Large intestine (tissue), 3 donors: ENCODE measurements around the gene PPCDC. TPM values are rescaled to one million over a fixed set of nuclear protein-coding genes. Genes with fewer than 3 reads are reported as not detected.

Experiments used
- DNase-seq, 2 donors: peaks; one replicate each; pipeline versions ENCODE4 v3.0.0 to v3.0.0-alpha.2; 2013
- H3K27ac ChIP-seq: one replicate; pipeline ENCODE4 v1.5.1; 2013; ENCODE audit warnings: low read length
- H3K27me3 ChIP-seq: 2 replicates; pipeline ENCODE4 v1.6.1; 2013; ENCODE audit warnings: low read length; ENCODE audit not compliant: control insufficient read depth, insufficient read depth
- H3K36me3 ChIP-seq: 2 replicates; pipeline ENCODE4 v1.6.1; 2013; ENCODE audit warnings: low read length; ENCODE audit not compliant: control insufficient read depth, insufficient read depth
- H3K4me1 ChIP-seq: one replicate; pipeline ENCODE4 v1.6.1; 2013; ENCODE audit warnings: low read length; ENCODE audit not compliant: control insufficient read depth, insufficient read depth
- H3K4me3 ChIP-seq: one replicate; pipeline ENCODE4 v1.5.1; 2013; ENCODE audit warnings: low read length
- H3K9me3 ChIP-seq: one replicate; pipeline ENCODE4 v1.6.1; 2013; ENCODE audit warnings: mild to moderate bottlenecking, low read depth, low read length, moderate library complexity; ENCODE audit not compliant: control insufficient read depth
- WGBS: methylation state at CpG from one replicate; pipeline ENCODE4 v1.1.5; 2013; ENCODE audit warnings: low lambda C conversion rate; ENCODE audit not compliant: insufficient coverage; 5-methylcytosine and 5-hydroxymethylcytosine counted together
- polyA plus RNA-seq: library from polyadenylated mRNA; unstranded; fragments of 120-200 nt; gene quantifications from one replicate; pipeline ENCODE4 v1.2.1, GENCODE V29; 2013

Gene PPCDC
- polyA plus RNA-seq, 1 donor: 10.5 TPM

GRCh38 chr15:74992619-74993018, 30.8 kb upstream of the PPCDC start:
- Histone ChIP-seq H3K4me3 (no peak overlapping the region), H3K36me3 (no peaks in the 10 kb centered on the region), H3K27ac (no peak overlapping the region), H3K9me3 (no peaks in the 10 kb centered on the region), H3K4me1 (peaks cover 3% of the 10 kb centered on the region), H3K27me3 (peaks cover 4% of the 10 kb centered on the region)
- WGBS: no CpG with 5 or more reads among the region's 1 CpG
- no peak for DNase-seq

DNA sequence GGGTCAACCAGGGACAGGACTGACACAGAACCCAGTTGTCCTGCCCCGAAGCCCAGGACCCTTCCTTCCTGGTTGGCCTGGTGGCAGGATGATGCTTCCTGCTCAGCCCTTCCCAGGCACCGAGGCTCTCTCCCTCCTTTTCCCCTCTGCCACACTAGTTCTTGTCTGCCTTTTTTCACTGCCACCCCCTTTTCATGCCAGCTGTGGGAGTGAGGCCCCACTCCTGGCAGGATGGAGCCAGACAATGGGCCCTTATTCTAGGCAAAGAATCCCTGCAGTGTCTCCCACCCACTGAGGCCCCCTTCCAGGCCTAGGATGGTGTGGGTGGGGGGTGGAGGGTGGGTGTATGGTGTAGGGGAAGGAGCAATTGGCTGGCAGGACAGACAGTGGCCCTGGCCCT, 29.2 kb upstream of the PPCDC start:
- Histone ChIP-seq H3K9me3 (no peaks in the 10 kb centered on the region), H3K4me3 (no peak overlapping the region), H3K27me3 (peaks cover 4% of the 10 kb centered on the region), H3K27ac (no peak overlapping the region), H3K4me1 (peaks cover 5% of the 10 kb centered on the region), H3K36me3 (no peaks in the 10 kb centered on the region)
- DNase-seq: no peak
- no CpG with 5 or more reads among the region's 2 CpGs for WGBS

DNA sequence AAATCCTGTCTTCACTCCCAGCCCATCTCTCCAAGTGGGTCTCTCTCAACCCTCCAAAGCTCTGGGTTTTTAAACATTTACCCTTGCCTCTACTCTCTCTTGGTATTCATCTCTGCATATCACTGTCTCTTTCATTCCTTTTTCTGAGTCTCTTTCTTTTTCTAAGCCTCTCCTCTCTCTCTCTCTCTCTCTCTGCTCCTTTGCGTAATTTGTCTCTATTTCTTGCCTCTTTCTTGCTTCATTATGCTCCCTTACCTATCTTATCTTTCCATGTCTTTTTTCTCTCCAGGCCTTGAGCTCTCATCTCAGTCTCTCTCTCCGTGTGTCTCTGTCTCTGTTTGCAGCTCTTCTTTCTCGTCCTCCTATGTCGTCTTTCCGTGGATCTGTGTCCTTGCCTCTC, 28.7 kb upstream of the PPCDC start:
- H3K9me3 ChIP-seq: no peaks in the 10 kb centered on the region

DNA sequence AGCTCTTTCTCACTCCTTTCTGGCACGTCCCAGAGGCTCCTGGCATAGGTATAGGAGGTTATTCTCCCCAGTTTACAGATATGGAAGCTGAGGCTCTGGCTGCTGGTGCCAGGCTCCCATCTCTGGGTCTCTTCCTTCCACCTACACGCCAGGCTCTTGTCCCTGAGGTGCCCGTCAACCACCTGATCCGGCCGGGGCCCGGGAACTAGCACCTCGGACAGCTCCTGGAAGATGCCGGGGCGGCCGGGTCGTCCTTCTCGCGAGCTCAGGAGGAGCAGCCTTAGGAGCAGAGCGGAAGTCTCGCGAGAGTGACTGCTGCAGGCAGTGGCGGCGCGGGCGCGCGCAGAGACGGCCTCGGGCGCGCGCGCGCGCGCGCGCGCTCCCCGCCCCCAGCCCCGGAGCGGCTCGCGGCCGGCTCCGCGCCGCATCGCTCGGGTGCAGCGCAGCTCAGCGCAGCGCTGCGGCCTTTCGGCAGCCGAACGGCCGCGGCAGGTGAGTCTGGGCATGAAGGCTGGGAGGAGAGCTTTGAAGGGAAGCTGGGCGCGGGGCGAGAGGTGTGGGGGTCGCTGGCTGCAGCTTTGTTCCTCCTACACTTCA, 28.1 kb upstream of the PPCDC start, which contains the start of gene SCAMP5:
Gene SCAMP5 (plus strand): TSS at position 382 of the 597 bp plus-strand sequence. CDS start 16,277 bp downstream, outside the sequence.
- H3K27ac ChIP-seq: peak within 1 kb of the TSS; percentile 53
- peak within 1 kb of the TSS; percentile 61 for H3K4me3 ChIP-seq
- DNase-seq: peak; percentile 95
- peaks cover 4% of the 10 kb centered on the region for H3K27me3 ChIP-seq
- H3K36me3 ChIP-seq: no peaks in the 10 kb centered on the region
- no CpG with 5 or more reads among the region's 58 CpGs for WGBS
- no peaks in the 10 kb centered on the region for H3K9me3 ChIP-seq
- H3K4me1 ChIP-seq: peaks cover 6% of the 10 kb centered on the region

More for the DNA sequence above, 28.7 kb upstream of the PPCDC start:
- H3K27ac ChIP-seq: no peak overlapping the region
- no peak for DNase-seq
- H3K4me3 ChIP-seq: no peak overlapping the region
- H3K27me3 ChIP-seq: peaks cover 4% of the 10 kb centered on the region
- no peaks in the 10 kb centered on the region for H3K36me3 ChIP-seq
- WGBS: 65% methylated on average over 4 of the region's 5 CpGs
- H3K4me1 ChIP-seq: peaks cover 6% of the 10 kb centered on the region

- no peaks in the 10 kb centered on the region for H3K9me3 ChIP-seq
- WGBS: no CpG with 5 or more reads among the region's 42 CpGs
- no peaks in the 10 kb centered on the region for H3K36me3 ChIP-seq
- peak; percentile 25 to 53 for DNase-seq
- peaks cover 6% of the 10 kb centered on the region for H3K4me1 ChIP-seq
- peak overlapping the region; percentile 61 for H3K4me3 ChIP-seq
- peaks cover 4% of the 10 kb centered on the region for H3K27me3 ChIP-seq
- peak overlapping the region; percentile 53 for H3K27ac ChIP-seq
These were observed 27.3 kb upstream of the PPCDC start for GRCh38 chr15:74995779-74996765.

DNA sequence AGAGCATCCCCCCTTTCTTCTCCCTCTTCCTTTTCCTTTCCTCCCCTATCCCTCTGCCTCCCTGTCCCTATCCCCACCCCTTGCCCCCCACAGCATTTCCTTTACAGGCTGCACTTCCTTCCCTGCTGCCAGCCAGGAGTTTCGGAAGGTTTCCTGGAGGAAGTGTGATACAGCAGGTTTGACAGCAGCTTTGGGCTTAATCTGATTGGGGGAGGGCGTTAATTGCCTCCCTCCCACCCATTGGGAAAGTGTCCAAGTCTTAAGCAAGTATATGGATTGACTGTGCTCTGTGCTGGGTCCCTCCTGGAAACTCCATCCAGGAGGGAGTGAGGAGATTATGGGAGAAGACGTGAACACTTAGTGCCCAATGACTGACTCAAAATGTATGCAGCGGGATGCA, 26.2 kb upstream of the PPCDC start:
- Histone ChIP-seq H3K4me3 (no peak overlapping the region), H3K4me1 (peaks cover 6% of the 10 kb centered on the region), H3K36me3 (peaks cover under 1% of the 10 kb centered on the region), H3K27ac (no peak overlapping the region), H3K27me3 (no peaks in the 10 kb centered on the region), H3K9me3 (no peaks in the 10 kb centered on the region)
- DNase-seq: no peak
- no CpG with 5 or more reads among the region's 4 CpGs for WGBS

GRCh38 chr15:74997543-74997942, 25.8 kb upstream of the PPCDC start:
- Histone ChIP-seq H3K27me3 (no peaks in the 10 kb centered on the region), H3K4me1 (peaks cover 6% of the 10 kb centered on the region), H3K9me3 (no peaks in the 10 kb centered on the region), H3K27ac (no peak overlapping the region), H3K36me3 (peaks cover 3% of the 10 kb centered on the region), H3K4me3 (no peak overlapping the region)
- DNase-seq: no peak
- no CpG with 5 or more reads among the region's 2 CpGs for WGBS

DNA sequence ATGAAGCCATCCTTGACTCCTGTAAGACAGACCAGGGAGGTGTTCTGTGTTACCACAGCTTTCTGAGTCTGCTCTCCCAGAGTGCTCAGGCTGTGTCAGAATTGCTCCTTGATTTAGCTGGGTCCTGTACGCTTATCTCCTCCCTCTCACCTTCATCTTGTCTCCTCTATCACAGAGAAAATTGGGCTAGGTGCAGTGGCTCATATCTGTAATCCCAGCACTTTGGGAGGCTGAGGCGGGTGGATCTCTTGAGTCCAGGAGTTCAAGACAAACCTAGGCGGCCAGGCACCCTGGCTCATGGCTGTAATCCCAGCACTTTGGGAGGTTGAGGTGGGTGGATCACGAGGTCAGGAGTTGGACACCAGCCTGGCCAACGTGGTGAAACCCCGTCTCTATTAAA, 22.1 kb upstream of the PPCDC start:
- DNase-seq: no peak
- no peaks in the 10 kb centered on the region for H3K27me3 ChIP-seq
- H3K36me3 ChIP-seq: peaks cover 3% of the 10 kb centered on the region
- no peaks in the 10 kb centered on the region for H3K9me3 ChIP-seq
- WGBS: no CpG with 5 or more reads among the region's 6 CpGs
- H3K4me1 ChIP-seq: peaks cover 3% of the 10 kb centered on the region
- no peak overlapping the region for H3K4me3 ChIP-seq
- no peak overlapping the region for H3K27ac ChIP-seq

DNA sequence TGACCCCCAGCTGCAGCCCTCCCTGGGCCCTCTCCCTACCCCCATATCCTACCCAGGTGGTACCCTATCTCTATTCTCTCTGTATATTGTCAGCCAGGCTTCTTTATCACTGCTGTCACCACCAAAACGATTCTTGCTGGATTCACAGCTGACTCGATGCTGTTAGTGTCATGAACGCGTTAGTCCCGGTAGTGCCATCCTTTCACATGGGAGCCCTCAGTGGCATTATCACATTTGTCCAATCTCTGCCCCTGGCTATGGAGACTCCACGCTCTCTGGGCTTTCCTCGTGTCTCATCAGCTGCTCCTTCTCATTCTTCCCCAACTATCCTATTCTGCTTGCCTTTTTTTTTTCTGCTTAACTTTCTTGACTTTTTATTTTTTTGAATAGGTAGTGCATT, 21.0 kb upstream of the PPCDC start:
- no peak for DNase-seq
- H3K27ac ChIP-seq: no peak overlapping the region
- H3K9me3 ChIP-seq: no peaks in the 10 kb centered on the region
- peaks cover 3% of the 10 kb centered on the region for H3K36me3 ChIP-seq
- H3K4me3 ChIP-seq: no peak overlapping the region
- H3K27me3 ChIP-seq: no peaks in the 10 kb centered on the region
- peaks cover 3% of the 10 kb centered on the region for H3K4me1 ChIP-seq
- WGBS: 80% methylated on average over 1 of the region's 7 CpGs

DNA sequence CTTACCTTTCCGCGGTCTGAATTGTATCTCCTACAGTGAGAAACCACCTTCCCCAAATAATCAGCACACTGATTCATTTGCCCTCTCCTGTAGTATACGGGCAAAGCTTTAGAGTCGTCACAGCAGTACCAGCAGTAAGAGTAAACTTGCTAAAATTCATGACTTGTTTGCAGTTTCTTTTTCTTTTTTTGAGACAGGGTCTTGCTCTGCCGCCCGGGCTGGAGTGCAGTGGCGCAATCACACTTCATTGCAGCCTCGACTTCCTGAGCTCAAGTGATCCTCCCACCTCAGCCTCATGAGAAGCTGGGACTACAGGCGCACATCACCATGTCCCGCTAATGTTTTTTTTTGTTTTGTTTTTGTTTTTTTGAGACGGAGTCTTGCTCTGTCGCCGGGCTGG, 16.2 kb upstream of the PPCDC start:
- Histone ChIP-seq H3K27ac (no peak overlapping the region), H3K36me3 (peaks cover 1% of the 10 kb centered on the region), H3K4me3 (no peak overlapping the region), H3K9me3 (no peaks in the 10 kb centered on the region), H3K4me1 (no peaks in the 10 kb centered on the region), H3K27me3 (no peaks in the 10 kb centered on the region)
- no peak for DNase-seq
- no CpG with 5 or more reads among the region's 13 CpGs for WGBS
